GM18505 (cell line): ENCODE data around the gene RASGRP1.

ENCODE experiments used
- ATAC-seq: cut with Tn5 transposase; IDR thresholded peaks from one replicate; pipeline ENCODE4 v1.9.1; 2021; ENCODE audit not compliant: unreplicated experiment
- POLR2A ChIP-seq: IDR thresholded peaks from 4 replicates; pipeline ENCODE4 v1.6.1; 2011; ENCODE audit warnings: borderline replicate concordance; ENCODE audit not compliant: insufficient read depth, insufficient read length; ENCODE audit errors: extremely low read depth

The RASGRP1 gene

GRCh38 chr15:38564557-38565286, at the start of gene RASGRP1:
Gene RASGRP1 (minus strand): TSS chr15:38564814. CDS start chr15:38564628, 186 bp downstream.
- peak; percentile 73 for ATAC-seq
- TF ChIP-seq POLR2A = peak; percentile 59

- TF ChIP-seq POLR2A = no peak
- no peak for ATAC-seq
Measured at GRCh38 chr15:38613085-38613484, 48.5 kb upstream of the RASGRP1 start.

- TF ChIP-seq POLR2A = no peak
Measured at GRCh38 chr15:38612159-38612863, 47.7 kb upstream of the RASGRP1 start.

GRCh38 chr15:38611228-38611627, 46.6 kb upstream of the RASGRP1 start:
- no peak for TF ChIP-seq POLR2A
- no peak for ATAC-seq

More at GRCh38 chr15:38612159-38612863, 47.7 kb upstream of the RASGRP1 start:
- no peak for ATAC-seq

- no peak for ATAC-seq
- no peak for TF ChIP-seq POLR2A
Measured at GRCh38 chr15:38610748-38611147, 46.1 kb upstream of the RASGRP1 start.

GRCh38 chr15:38609097-38609738, 44.6 kb upstream of the RASGRP1 start:
- no peak for TF ChIP-seq POLR2A
- no peak for ATAC-seq

GRCh38 chr15:38608682-38609081, 44.1 kb upstream of the RASGRP1 start:
- no peak for TF ChIP-seq POLR2A

GRCh38 chr15:38605744-38606143, 41.1 kb upstream of the RASGRP1 start:
- no peak for ATAC-seq
- no peak for TF ChIP-seq POLR2A

More at GRCh38 chr15:38608682-38609081, 44.1 kb upstream of the RASGRP1 start:
- no peak for ATAC-seq

- no peak for TF ChIP-seq POLR2A
Measured at GRCh38 chr15:38603672-38604071, 39.1 kb upstream of the RASGRP1 start.

GRCh38 chr15:38602910-38603670, 38.5 kb upstream of the RASGRP1 start:
- no peak for ATAC-seq
- no peak for TF ChIP-seq POLR2A

More at GRCh38 chr15:38603672-38604071, 39.1 kb upstream of the RASGRP1 start:
- ATAC-seq = no peak

GRCh38 chr15:38600236-38600635, 35.6 kb upstream of the RASGRP1 start:
- no peak for TF ChIP-seq POLR2A
- ATAC-seq = no peak

GRCh38 chr15:38598749-38599148, 34.1 kb upstream of the RASGRP1 start:
- no peak for TF ChIP-seq POLR2A
- no peak for ATAC-seq

- TF ChIP-seq POLR2A = no peak
- ATAC-seq = no peak
Measured at GRCh38 chr15:38597219-38597800, 32.7 kb upstream of the RASGRP1 start.

GRCh38 chr15:38593524-38593923, 28.9 kb upstream of the RASGRP1 start:
- no peak for TF ChIP-seq POLR2A
- no peak for ATAC-seq
